Endothelial cell of umbilical vein (primary cell): ENCODE data around the gene NOX5. TPM values are rescaled to one million over a fixed set of nuclear protein-coding genes. Genes with fewer than 3 reads are reported as not detected.

Experiments used
- BruUV-seq: library from RNA; stranded (reverse); fragments of 400-500 nt; replicated peaks from 2 replicates; lab custom pipeline; 2021; lab: Mats Ljungman, UMichigan
- CTCF ChIA-PET: fragments of 300-600, 350-600 bp; sonication (Branson Sonifier 250); formaldehyde crosslinking; loops from one replicate; lab custom pipeline; 2021; ENCODE audit warnings: antibody characterized with exemption, inconsistent platforms; lab: Charles Lee
- POLR2A ChIA-PET: fragments of 300-600, 350-600 bp; sonication (Branson Sonifier 250); formaldehyde crosslinking; loops from one replicate; lab custom pipeline; 2021; ENCODE audit warnings: antibody characterized with exemption, inconsistent platforms; lab: Charles Lee
- DNase-seq: peaks from one replicate; pipeline ENCODE4 v3.0.0-alpha.2; 2011; ENCODE audit warnings: low read depth, low spot score
- FAIRE-seq: peaks from 2 replicates; lab custom pipeline; 2011; peaks lifted over from hg19 to GRCh38; lab: Jason Lieb, UNC
- H2AFZ ChIP-seq: 2 replicates; pipeline ENCODE4 v1.6.0; 2012; ENCODE audit warnings: low read depth, low read length, control low read depth, inconsistent platforms
- H3K27ac ChIP-seq: 2 replicates; pipeline ENCODE4 v1.5.1; 2011; ENCODE audit warnings: low read depth, mild to moderate bottlenecking, control low read depth, low read length, moderate library complexity; ENCODE audit not compliant: insufficient read depth
- H3K27me3 ChIP-seq, 2 experiments: 2 replicates each; pipeline versions ENCODE4 v1.6.0 to v1.6.1; 2011; ENCODE audit warnings: low read length in 2 of 2, mixed read lengths in 1 of 2; ENCODE audit not compliant: control insufficient read depth in 2 of 2, insufficient read depth in 2 of 2
- H3K36me3 ChIP-seq, 2 experiments: 2 replicates in 1 of 2; 3 replicates in 1 of 2; pipeline ENCODE4 v1.5.1; 2011; ENCODE audit warnings: low read length in 2 of 2, mild to moderate bottlenecking in 1 of 2, moderate library complexity in 1 of 2; ENCODE audit not compliant: control insufficient read depth in 2 of 2, insufficient read depth in 2 of 2; ENCODE audit errors: extremely low read depth in 1 of 2
- H3K4me1 ChIP-seq: 3 replicates; pipeline ENCODE4 v1.5.1; 2011; ENCODE audit warnings: mild to moderate bottlenecking, low read length; ENCODE audit not compliant: control insufficient read depth, insufficient read depth; ENCODE audit errors: extremely low read depth
- H3K4me2 ChIP-seq: 2 replicates; pipeline ENCODE4 v1.6.1; 2011; ENCODE audit warnings: low read length, control low read depth, mixed read lengths; ENCODE audit not compliant: insufficient read depth
- H3K4me3 ChIP-seq, 3 experiments: fragments of 200-600 bp in 1 of 3; sonication (generic), shearing (Covaris generic) in 1 of 3; replicated peaks in 1 of 3; 2 replicates each; pipeline ENCODE4 v1.5.1; 2011 to 2016; ENCODE audit warnings: control low read depth in 3 of 3, low read length in 3 of 3, mild to moderate bottlenecking in 2 of 3, inconsistent platforms in 1 of 3, low read depth in 1 of 3, moderate library complexity in 1 of 3; ENCODE audit not compliant: insufficient read depth in 1 of 3
- H3K79me2 ChIP-seq: 2 replicates; pipeline ENCODE4 v1.6.0; 2012; ENCODE audit warnings: low read length, inconsistent platforms; ENCODE audit not compliant: control insufficient read depth, insufficient read depth
- H3K9ac ChIP-seq: replicated peaks from 2 replicates; pipeline ENCODE3; 2011; ENCODE audit warnings: low read length, control low read depth; ENCODE audit not compliant: insufficient read depth; ENCODE audit errors: extremely low read depth
- H3K9me1 ChIP-seq: replicated peaks from 3 replicates; pipeline ENCODE4 v1.6.0; 2011; ENCODE audit warnings: mild to moderate bottlenecking, low read length; ENCODE audit not compliant: control insufficient read depth, insufficient read depth; ENCODE audit errors: extremely low read depth
- H3K9me3 ChIP-seq: replicated peaks from 2 replicates; pipeline ENCODE4 v1.5.1; 2012; ENCODE audit warnings: low read length, inconsistent platforms; ENCODE audit not compliant: control insufficient read depth, insufficient read depth
- H4K20me1 ChIP-seq: replicated peaks from 2 replicates; pipeline ENCODE3; 2011; ENCODE audit warnings: mild to moderate bottlenecking, low read length; ENCODE audit not compliant: control insufficient read depth, insufficient read depth; ENCODE audit errors: extremely low read depth
- EZH2 ChIP-seq: IDR thresholded peaks from 2 replicates; pipeline ENCODE4 v1.6.1; 2012; ENCODE audit warnings: borderline replicate concordance, low read depth, mild to moderate bottlenecking, moderate library complexity, low read length, inconsistent platforms; ENCODE audit not compliant: severe bottlenecking
- FOS ChIP-seq: IDR thresholded peaks from 2 replicates; pipeline ENCODE4 v1.6.1; 2011; ENCODE audit warnings: mild to moderate bottlenecking, low read length, moderate library complexity, borderline replicate concordance; ENCODE audit not compliant: insufficient read depth
- GATA2 ChIP-seq: IDR thresholded peaks from 2 replicates; pipeline ENCODE4 v1.7.0; 2011; ENCODE audit warnings: low read depth, mild to moderate bottlenecking, moderate library complexity, mixed read lengths, low read length; ENCODE audit not compliant: insufficient read length, insufficient read depth
- JUN ChIP-seq: IDR thresholded peaks from 2 replicates; pipeline ENCODE4 v1.6.1; 2011; ENCODE audit warnings: borderline replicate concordance, low read depth; ENCODE audit not compliant: insufficient read length, insufficient read depth
- MAX ChIP-seq: IDR thresholded peaks from 2 replicates; pipeline ENCODE4 v1.6.1; 2011; ENCODE audit not compliant: insufficient read depth, insufficient read length
- MYC ChIP-seq: IDR thresholded peaks from one replicate; pipeline ENCODE4 v1.6.1; 2011; ENCODE audit warnings: mild to moderate bottlenecking, low read depth, low read length
- POLR2A ChIP-seq: IDR thresholded peaks from 2 replicates; pipeline ENCODE4 v1.6.1; 2012; ENCODE audit warnings: low read depth, mild to moderate bottlenecking, control low read depth, low read length
- POLR2AphosphoS5 ChIP-seq: IDR thresholded peaks from 2 replicates; pipeline ENCODE4 v1.6.1; 2012; ENCODE audit warnings: low read depth, mild to moderate bottlenecking, control low read depth, low read length, moderate library complexity; ENCODE audit not compliant: insufficient read depth
- dilution Hi-C: fragments of 300-500 bp; cut with MboI; formaldehyde crosslinking; loops from one replicate; pipeline ENCODE4 v1.15.0; 2019; ENCODE audit warnings: low sequenced_read_pairs; ENCODE audit not compliant: extremely low pct_ligation_motif_present
- intact Hi-C: fragments of 100-400 bp; cut with micrococcal nuclease; formaldehyde crosslinking; loops from one replicate; pipeline ENCODE4 v1.10.0; 2022
- polyA plus RNA-seq, 4 experiments: library from polyadenylated mRNA; depleted of rRNA in 3 of 4; stranded (reverse) in 3 of 4; unstranded in 1 of 4; fragments of >200 nt; gene quantifications; 2 replicates each; pipeline versions ENCODE4 v1.2.1 to v1.2.3, GENCODE V29; 2011 to 2012; ENCODE audit warnings: missing spikeins in 1 of 4
- total RNA-seq: library from RNA; stranded (reverse); gene quantifications from 2 replicates; pipeline ENCODE4 v1.2.3, GENCODE V29; 2021
- TF ChIP-seq, protein P1 (sequence below), 2 donors: IDR thresholded peaks; 1 replicate in 1 of 2; 2 replicates in 1 of 2; pipeline ENCODE4 v1.5.1; 2011; ENCODE audit warnings: low read length in 2 of 2, mild to moderate bottlenecking in 2 of 2, moderate library complexity in 2 of 2, control low read depth in 1 of 2, inconsistent platforms in 1 of 2, low read depth in 1 of 2; ENCODE audit not compliant: insufficient read depth in 1 of 2; ENCODE audit errors: extremely low read depth in 1 of 2

Gene NOX5
- total and polyA plus RNA-seq, 2 donors (not counting 3 experiments of a cell fraction or from before 2014, with no cell fraction given) = 0.08 TPM; not detected in 1

DNA sequence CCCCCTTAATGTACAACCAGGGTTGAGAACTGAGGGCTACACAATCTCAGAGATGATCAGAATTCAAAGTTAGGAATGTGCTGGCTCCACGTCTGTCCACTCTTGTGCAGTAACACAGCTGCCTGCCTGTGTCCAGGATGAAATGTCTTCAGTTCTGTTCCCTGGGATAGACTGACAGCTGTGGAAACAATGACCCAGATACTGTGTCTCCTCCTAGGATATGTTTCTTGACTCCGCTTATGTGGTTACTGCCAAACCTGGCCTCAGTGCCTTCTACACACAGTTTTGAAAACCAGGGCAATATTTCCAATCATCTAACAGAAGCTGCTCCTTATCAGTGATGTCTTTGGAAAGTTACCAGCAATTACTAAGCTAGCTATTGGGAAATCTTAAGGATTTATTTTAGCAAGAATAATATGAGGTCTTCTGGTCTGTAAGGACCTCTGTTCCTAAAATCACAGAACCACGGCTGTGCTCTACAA lies 67.6 kb downstream of the NOX5 start:
- ChIA-PET POLR2A (interaction anchor here (1.5 to 2.0 kb wide), 2 partner anchors 72 to 79 kb away, joined by 11 to 12 read pairs; partner anchors contain the start of gene GLCE), CTCF (interaction anchor here (1.0 to 2.5 kb wide), 15 partner anchors 9 to 313 kb away, joined by 3 to 18 read pairs (median 5); partner anchors contain the start of gene GLCE)
- Histone ChIP-seq H3K27me3 (no peaks in the 10 kb centered on the region), H3K4me2 (peak overlapping the region; percentile 68), H3K4me1 (peaks cover 34% of the 10 kb centered on the region), H3K36me3 (no peaks in the 10 kb centered on the region), H3K79me2 (no peaks in the 10 kb centered on the region), H3K9ac (peak overlapping the region; percentile 79), H3K9me3 (no peaks in the 10 kb centered on the region), H2AFZ (peak overlapping the region; percentile 14), H3K9me1 (no peaks in the 10 kb centered on the region), H3K4me3 (peak overlapping the region in 1 of 3 experiments; percentile 13), H3K27ac (peak overlapping the region; percentile 95), H4K20me1 (no peaks in the 10 kb centered on the region)
- dilution Hi-C loops (no loop called here), intact Hi-C loops (loop anchor here (5.0 kb wide), 1 partner anchor 320 kb away; no protein-coding TSS in a partner anchor)
- no TSS peak for BruUV-seq
- DNase-seq = peak; percentile 78
- no peak for FAIRE-seq
- no peak for TF ChIP-seq POLR2AphosphoS5
- TF ChIP-seq, protein P1, sequence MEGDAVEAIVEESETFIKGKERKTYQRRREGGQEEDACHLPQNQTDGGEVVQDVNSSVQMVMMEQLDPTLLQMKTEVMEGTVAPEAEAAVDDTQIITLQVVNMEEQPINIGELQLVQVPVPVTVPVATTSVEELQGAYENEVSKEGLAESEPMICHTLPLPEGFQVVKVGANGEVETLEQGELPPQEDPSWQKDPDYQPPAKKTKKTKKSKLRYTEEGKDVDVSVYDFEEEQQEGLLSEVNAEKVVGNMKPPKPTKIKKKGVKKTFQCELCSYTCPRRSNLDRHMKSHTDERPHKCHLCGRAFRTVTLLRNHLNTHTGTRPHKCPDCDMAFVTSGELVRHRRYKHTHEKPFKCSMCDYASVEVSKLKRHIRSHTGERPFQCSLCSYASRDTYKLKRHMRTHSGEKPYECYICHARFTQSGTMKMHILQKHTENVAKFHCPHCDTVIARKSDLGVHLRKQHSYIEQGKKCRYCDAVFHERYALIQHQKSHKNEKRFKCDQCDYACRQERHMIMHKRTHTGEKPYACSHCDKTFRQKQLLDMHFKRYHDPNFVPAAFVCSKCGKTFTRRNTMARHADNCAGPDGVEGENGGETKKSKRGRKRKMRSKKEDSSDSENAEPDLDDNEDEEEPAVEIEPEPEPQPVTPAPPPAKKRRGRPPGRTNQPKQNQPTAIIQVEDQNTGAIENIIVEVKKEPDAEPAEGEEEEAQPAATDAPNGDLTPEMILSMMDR (IDR thresholded peaks at IDR 0.05; ENCODE audit: extremely low read depth in 1 of 2, insufficient read depth in 1 of 2, low read depth in 1 of 2, low read length in 2 of 2) = no peak
- no peak for TF ChIP-seq MYC
- TF ChIP-seq EZH2 = no peak
- no peak for TF ChIP-seq GATA2
- no peak for TF ChIP-seq POLR2A
- TF ChIP-seq JUN = no peak
- TF ChIP-seq MAX = no peak
- no peak for TF ChIP-seq FOS
